GM12872 (cell line): ENCODE measurements around the gene PGLYRP2.

ENCODE experiments used
- TF ChIP-seq, protein P1 (sequence below): IDR thresholded peaks from 3 replicates; pipeline ENCODE4 v1.5.1; 2011; ENCODE audit warnings: low read depth, mild to moderate bottlenecking, low read length, moderate library complexity; ENCODE audit not compliant: insufficient read depth

PGLYRP2 gene

DNA sequence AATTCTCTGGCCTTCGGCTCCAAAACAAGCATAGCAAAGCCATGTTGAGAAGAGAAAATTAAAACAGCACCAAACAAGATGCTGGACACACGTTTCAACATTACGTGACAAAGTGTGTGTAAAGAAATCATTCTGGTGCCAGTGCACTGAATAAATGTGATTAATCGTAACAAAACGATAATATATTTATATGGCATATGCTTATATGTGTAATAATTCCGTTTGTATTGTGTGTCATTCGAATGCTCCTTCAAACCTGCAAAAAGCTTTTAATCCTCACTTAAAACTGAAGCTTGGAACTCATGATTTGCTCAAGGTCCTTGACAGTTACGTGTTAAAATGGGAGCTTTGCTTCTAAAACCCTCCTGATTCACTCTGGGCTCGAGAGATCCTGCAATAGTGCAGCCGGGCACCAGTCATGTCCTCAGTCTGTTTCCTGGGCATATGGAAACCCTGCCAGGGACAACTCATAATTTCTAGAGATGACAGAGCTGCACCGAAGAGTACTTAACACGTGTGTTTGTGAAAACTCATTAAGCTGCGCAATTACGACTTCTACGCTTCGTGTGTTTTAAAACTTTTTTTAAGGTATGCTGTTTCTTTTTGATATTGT is 59.8 kb downstream of the PGLYRP2 start:
- TF ChIP-seq, protein P1, sequence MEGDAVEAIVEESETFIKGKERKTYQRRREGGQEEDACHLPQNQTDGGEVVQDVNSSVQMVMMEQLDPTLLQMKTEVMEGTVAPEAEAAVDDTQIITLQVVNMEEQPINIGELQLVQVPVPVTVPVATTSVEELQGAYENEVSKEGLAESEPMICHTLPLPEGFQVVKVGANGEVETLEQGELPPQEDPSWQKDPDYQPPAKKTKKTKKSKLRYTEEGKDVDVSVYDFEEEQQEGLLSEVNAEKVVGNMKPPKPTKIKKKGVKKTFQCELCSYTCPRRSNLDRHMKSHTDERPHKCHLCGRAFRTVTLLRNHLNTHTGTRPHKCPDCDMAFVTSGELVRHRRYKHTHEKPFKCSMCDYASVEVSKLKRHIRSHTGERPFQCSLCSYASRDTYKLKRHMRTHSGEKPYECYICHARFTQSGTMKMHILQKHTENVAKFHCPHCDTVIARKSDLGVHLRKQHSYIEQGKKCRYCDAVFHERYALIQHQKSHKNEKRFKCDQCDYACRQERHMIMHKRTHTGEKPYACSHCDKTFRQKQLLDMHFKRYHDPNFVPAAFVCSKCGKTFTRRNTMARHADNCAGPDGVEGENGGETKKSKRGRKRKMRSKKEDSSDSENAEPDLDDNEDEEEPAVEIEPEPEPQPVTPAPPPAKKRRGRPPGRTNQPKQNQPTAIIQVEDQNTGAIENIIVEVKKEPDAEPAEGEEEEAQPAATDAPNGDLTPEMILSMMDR, result no peak
